ENCODE results near the gene ZSWIM7. TPM values are rescaled to one million over a fixed set of nuclear protein-coding genes. Genes with fewer than 3 reads are reported as not detected.
A peak's percentile ranks its signal among the peaks of the same experiment; 100 is the strongest.

Gene ZSWIM7
- total and polyA plus RNA-seq, 2 experiments from 2014 or later = 12.4 to 29.1 TPM

- H2AFZ ChIP-seq = no peak overlapping the region
- H3K9me3 ChIP-seq (ENCODE audit: low read depth) = no peaks in the 10 kb centered on the region
- no peak overlapping the region for H3K9ac ChIP-seq
- H3K36me3 ChIP-seq (ENCODE audit: low read depth) = no peaks in the 10 kb centered on the region
- peaks cover 27% of the 10 kb centered on the region for H3K4me1 ChIP-seq (ENCODE audit: insufficient read depth)
- no peaks in the 10 kb centered on the region for H3K9me2 ChIP-seq (ENCODE audit: insufficient read depth)
- H3K4me2 ChIP-seq (ENCODE audit: unreplicated experiment) = no peak overlapping the region
- peaks cover 35% of the 10 kb centered on the region for H3F3A ChIP-seq (ENCODE audit: insufficient read depth)
- DNase-seq = no peak
- H3K27ac ChIP-seq = no peak overlapping the region
- WGBS, 2 experiments (ENCODE audit: low coverage in 1 of 2, low lambda C conversion rate in 2 of 2, missing lambda C conversion rate in 2 of 2) = 86 to 92% methylated on average over 6 of the region's 6 CpGs
- H4K20me1 ChIP-seq (ENCODE audit: insufficient read depth) = no peaks in the 10 kb centered on the region
- peaks cover 19% of the 10 kb centered on the region for H3K79me2 ChIP-seq (ENCODE audit: insufficient read depth)
- in situ Hi-C loops (cut with MboI) = no loop called here
- TF ChIP-seq EZH2 (IDR thresholded peaks at IDR 0.05; ENCODE audit: insufficient read depth, poor library complexity, severe bottlenecking) = no peak
- no peak for TF ChIP-seq EZH2phosphoT487 (IDR thresholded peaks at IDR 0.05; ENCODE audit: insufficient read depth, low read depth)
- no peak overlapping the region for H3K4me3 ChIP-seq
- H3K27me3 ChIP-seq (replicated peaks; ENCODE audit: insufficient read depth) = no peaks in the 10 kb centered on the region
Observed at GRCh38 chr17:15957206-15957605, 42.3 kb downstream of the ZSWIM7 start.

GRCh38 chr17:15955793-15956541 is 43.5 kb downstream of the ZSWIM7 start:
- H3K36me3 ChIP-seq (ENCODE audit: low read depth) = no peaks in the 10 kb centered on the region
- no peaks in the 10 kb centered on the region for H3K27me3 ChIP-seq (replicated peaks; ENCODE audit: insufficient read depth)
- peaks cover 19% of the 10 kb centered on the region for H3K79me2 ChIP-seq (ENCODE audit: insufficient read depth)
- in situ Hi-C loops (cut with MboI) = no loop called here
- TF ChIP-seq EZH2 (IDR thresholded peaks at IDR 0.05; ENCODE audit: insufficient read depth, poor library complexity, severe bottlenecking) (no peak), EZH2phosphoT487 (IDR thresholded peaks at IDR 0.05; ENCODE audit: insufficient read depth, low read depth) (no peak)
- no peaks in the 10 kb centered on the region for H3K9me3 ChIP-seq (ENCODE audit: low read depth)
- WGBS, 2 experiments (ENCODE audit: low coverage in 1 of 2, low lambda C conversion rate in 2 of 2, missing lambda C conversion rate in 2 of 2) = 85% methylated on average over 14 of the region's 14 CpGs
- no peak overlapping the region for H3K27ac ChIP-seq
- H3K4me2 ChIP-seq (ENCODE audit: unreplicated experiment) = no peak overlapping the region
- H3F3A ChIP-seq (ENCODE audit: insufficient read depth) = peaks cover 35% of the 10 kb centered on the region
- no peaks in the 10 kb centered on the region for H4K20me1 ChIP-seq (ENCODE audit: insufficient read depth)
- no peak for DNase-seq
- no peaks in the 10 kb centered on the region for H3K9me2 ChIP-seq (ENCODE audit: insufficient read depth)
- H3K4me1 ChIP-seq (ENCODE audit: insufficient read depth) = peaks cover 27% of the 10 kb centered on the region
- no peak overlapping the region for H3K4me3 ChIP-seq
- H3K9ac ChIP-seq = no peak overlapping the region
- no peak overlapping the region for H2AFZ ChIP-seq

GRCh38 chr17:15954222-15954621 is 45.3 kb downstream of the ZSWIM7 start:
- DNase-seq = peak; percentile 95
- Histone ChIP-seq H3K79me2 (ENCODE audit: insufficient read depth) (peaks cover 28% of the 10 kb centered on the region), H3K9ac (no peak overlapping the region), H3F3A (ENCODE audit: insufficient read depth) (peaks cover 26% of the 10 kb centered on the region), H2AFZ (no peak overlapping the region), H3K27me3 (replicated peaks; ENCODE audit: insufficient read depth) (no peaks in the 10 kb centered on the region), H3K9me2 (ENCODE audit: insufficient read depth) (no peaks in the 10 kb centered on the region), H3K36me3 (ENCODE audit: low read depth) (no peaks in the 10 kb centered on the region), H3K4me3 (no peak overlapping the region), H3K4me1 (ENCODE audit: insufficient read depth) (peaks cover 20% of the 10 kb centered on the region), H3K4me2 (ENCODE audit: unreplicated experiment) (no peak overlapping the region), H4K20me1 (ENCODE audit: insufficient read depth) (no peaks in the 10 kb centered on the region), H3K9me3 (ENCODE audit: low read depth) (no peaks in the 10 kb centered on the region), H3K27ac (no peak overlapping the region)
- 30 to 34% methylated on average over 5 of the region's 5 CpGs for WGBS, 2 experiments (ENCODE audit: low coverage in 1 of 2, low lambda C conversion rate in 2 of 2, missing lambda C conversion rate in 2 of 2)
- TF ChIP-seq EZH2phosphoT487 (IDR thresholded peaks at IDR 0.05; ENCODE audit: insufficient read depth, low read depth) (no peak), EZH2 (IDR thresholded peaks at IDR 0.05; ENCODE audit: insufficient read depth, poor library complexity, severe bottlenecking) (no peak)
- in situ Hi-C loops (cut with MboI) = no loop called here

GRCh38 chr17:15952916-15953790 is 46.4 kb downstream of the ZSWIM7 start:
- Histone ChIP-seq H3K27ac (no peak overlapping the region), H3F3A (ENCODE audit: insufficient read depth) (peaks cover 16% of the 10 kb centered on the region), H3K36me3 (ENCODE audit: low read depth) (no peaks in the 10 kb centered on the region), H3K9ac (no peak overlapping the region), H3K4me2 (ENCODE audit: unreplicated experiment) (no peak overlapping the region), H3K79me2 (ENCODE audit: insufficient read depth) (peaks cover 36% of the 10 kb centered on the region), H2AFZ (no peak overlapping the region), H3K27me3 (replicated peaks; ENCODE audit: insufficient read depth) (no peaks in the 10 kb centered on the region), H3K4me3 (no peak overlapping the region), H3K9me2 (ENCODE audit: insufficient read depth) (no peaks in the 10 kb centered on the region), H4K20me1 (ENCODE audit: insufficient read depth) (no peaks in the 10 kb centered on the region), H3K4me1 (ENCODE audit: insufficient read depth) (peaks cover 11% of the 10 kb centered on the region; the same call in 1 of the 2 replicates), H3K9me3 (ENCODE audit: low read depth) (no peaks in the 10 kb centered on the region)
- 86 to 88% methylated on average over 22 of the region's 22 CpGs for WGBS, 2 experiments (ENCODE audit: low coverage in 1 of 2, low lambda C conversion rate in 2 of 2, missing lambda C conversion rate in 2 of 2)
- in situ Hi-C loops (cut with MboI) = no loop called here
- no peak for TF ChIP-seq EZH2 (IDR thresholded peaks at IDR 0.05; ENCODE audit: insufficient read depth, poor library complexity, severe bottlenecking)
- no peak for TF ChIP-seq EZH2phosphoT487 (IDR thresholded peaks at IDR 0.05; ENCODE audit: insufficient read depth, low read depth)
- no peak for DNase-seq
